Subcutaneous abdominal adipose tissue (tissue), 5 donors: Measurements from ENCODE around the gene PSMG3.

Experiments
- H3K27ac ChIP-seq: one replicate; pipeline ENCODE4 v1.7.0; 2013; ENCODE audit warnings: low read depth, mild to moderate bottlenecking, inconsistent platforms, low read length, moderate library complexity
- H3K27me3 ChIP-seq, 5 donors: one replicate each; pipeline ENCODE4 v1.7.0; 2013; ENCODE audit warnings: low read length in 5 of 5, inconsistent platforms in 1 of 5; ENCODE audit not compliant: control insufficient read depth in 5 of 5, insufficient read depth in 4 of 5
- H3K36me3 ChIP-seq, 5 donors: one replicate each; pipeline ENCODE4 v1.7.0; 2013; ENCODE audit warnings: low read length in 5 of 5; ENCODE audit not compliant: control insufficient read depth in 5 of 5, insufficient read depth in 5 of 5
- H3K4me1 ChIP-seq, 5 donors: one replicate each; pipeline ENCODE4 v1.7.0; 2013; ENCODE audit warnings: low read length in 5 of 5, mild to moderate bottlenecking in 3 of 5, moderate library complexity in 1 of 5; ENCODE audit not compliant: control insufficient read depth in 5 of 5, insufficient read depth in 5 of 5
- H3K4me3 ChIP-seq, 5 donors: one replicate each; pipeline ENCODE4 v1.7.0; 2013; ENCODE audit warnings: low read length in 5 of 5, low read depth in 1 of 5
- H3K9ac ChIP-seq, 5 donors: one replicate each; pipeline ENCODE4 v1.7.0; 2013; ENCODE audit warnings: low read length in 5 of 5, mild to moderate bottlenecking in 4 of 5, moderate library complexity in 3 of 5
- H3K9me3 ChIP-seq, 5 donors: one replicate each; pipeline ENCODE4 v1.7.0; 2013; ENCODE audit warnings: low read length in 5 of 5; ENCODE audit not compliant: control insufficient read depth in 5 of 5
- donor health status: healthy.
- donor health status: healthy.
- donor health status: healthy.
- donor health status: healthy.
- donor health status: healthy.

PSMG3 gene

GRCh38 chr7:1539882-1540775 lies 29.7 kb downstream of the PSMG3 start:
- Histone ChIP-seq H3K36me3 (peaks cover 0 to 54% (median 35%) of the 10 kb centered on the region in 5 donors), H3K27ac (no peak overlapping the region), H3K4me3 (no peak overlapping the region), H3K4me1 (peaks cover 3 to 48% (median 38%) of the 10 kb centered on the region in 5 donors), H3K27me3 (no peaks in the 10 kb centered on the region), H3K9ac (no peak overlapping the region), H3K9me3 (no peaks in the 10 kb centered on the region)

DNA sequence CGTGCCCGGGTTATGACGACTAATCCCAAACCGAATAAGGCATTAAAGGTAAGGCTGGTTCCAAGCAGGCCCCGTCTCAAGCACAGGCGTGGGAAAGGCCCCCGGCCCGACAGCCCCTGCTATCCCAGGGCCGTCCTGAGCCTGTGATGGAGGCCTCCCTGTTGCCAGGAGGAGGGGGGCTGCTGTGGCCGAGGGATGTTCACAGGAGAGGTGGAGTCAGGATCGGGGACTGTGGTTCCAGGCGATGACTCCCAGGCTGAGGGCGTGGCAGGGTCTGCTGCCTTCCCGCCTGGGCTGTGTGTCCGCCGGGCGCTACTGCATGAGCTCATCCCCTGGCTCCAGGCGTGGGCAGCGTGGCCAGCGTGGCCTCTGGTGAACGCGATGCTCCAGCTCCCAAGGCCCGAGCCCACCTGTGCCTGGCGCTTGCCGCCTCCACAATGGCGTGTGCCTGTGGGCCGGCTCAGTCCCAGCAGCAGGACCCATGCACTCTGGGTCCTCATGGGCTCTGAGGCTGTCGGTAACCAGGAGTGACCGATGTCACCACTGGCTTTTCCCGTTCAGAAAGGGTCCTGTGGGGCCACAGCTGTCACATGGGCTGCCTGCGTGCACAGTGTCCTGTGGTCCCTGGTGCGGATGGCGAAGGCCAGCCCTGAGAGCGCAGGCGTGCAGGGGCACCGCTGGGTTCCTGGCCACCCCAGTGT lies 30.5 kb downstream of the PSMG3 start:
- H3K4me1 ChIP-seq = peaks cover 3 to 50% (median 40%) of the 10 kb centered on the region in 5 donors

DNA sequence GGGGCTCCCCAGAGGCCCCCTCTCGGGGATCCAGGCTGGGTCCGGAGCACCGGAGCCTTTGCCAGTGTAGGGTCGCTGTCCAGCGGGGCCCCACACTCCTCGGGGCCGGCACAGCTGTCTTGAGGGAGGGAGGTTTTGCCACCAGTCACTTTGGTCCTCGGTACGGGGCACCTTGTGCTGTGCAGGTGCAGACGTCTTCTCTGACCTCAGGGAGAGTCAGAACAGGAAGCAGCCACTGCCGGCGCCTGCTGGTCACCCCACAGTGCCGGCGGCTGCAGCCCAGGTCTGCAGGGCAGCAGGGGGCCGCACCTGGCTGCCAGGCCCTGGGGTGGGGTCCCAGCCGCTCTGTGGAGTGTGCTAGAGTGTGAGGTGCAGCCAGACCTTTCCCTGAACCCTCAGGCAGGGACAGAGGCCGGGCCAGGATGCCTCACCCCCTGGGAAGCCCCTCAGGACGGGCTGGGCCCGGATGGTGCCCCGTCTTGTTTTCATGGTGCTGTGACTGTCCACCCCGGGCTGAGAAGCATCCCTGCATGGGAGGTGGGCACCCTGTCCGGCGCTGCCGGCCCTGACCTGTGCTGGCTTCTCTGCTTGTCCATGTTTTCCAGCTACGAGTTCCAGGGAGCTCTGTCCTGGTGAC lies 31.2 kb downstream of the PSMG3 start:
- Histone ChIP-seq H3K27ac (no peak overlapping the region), H3K9ac (no peak overlapping the region), H3K36me3 (peaks cover 0 to 48% (median 33%) of the 10 kb centered on the region in 5 donors)

More for the DNA sequence above, 30.5 kb downstream of the PSMG3 start:
- Histone ChIP-seq H3K9ac (no peak overlapping the region), H3K9me3 (no peaks in the 10 kb centered on the region), H3K27ac (no peak overlapping the region), H3K27me3 (no peaks in the 10 kb centered on the region), H3K4me3 (no peak overlapping the region), H3K36me3 (peaks cover 0 to 54% (median 33%) of the 10 kb centered on the region in 5 donors)

GRCh38 chr7:1537535-1538412 lies 32.1 kb downstream of the PSMG3 start:
- Histone ChIP-seq H3K9ac (peak overlapping the region; percentile 67 to 81 (median 68)), H3K4me1 (peaks cover 6 to 62% (median 52%) of the 10 kb centered on the region in 5 donors)

More for the DNA sequence above, 31.2 kb downstream of the PSMG3 start:
- Histone ChIP-seq H3K27me3 (no peaks in the 10 kb centered on the region), H3K4me1 (peaks cover 3 to 53% (median 44%) of the 10 kb centered on the region in 5 donors), H3K9me3 (no peaks in the 10 kb centered on the region), H3K4me3 (peak overlapping the region in 1 of 5 donors; percentile 68)

DNA sequence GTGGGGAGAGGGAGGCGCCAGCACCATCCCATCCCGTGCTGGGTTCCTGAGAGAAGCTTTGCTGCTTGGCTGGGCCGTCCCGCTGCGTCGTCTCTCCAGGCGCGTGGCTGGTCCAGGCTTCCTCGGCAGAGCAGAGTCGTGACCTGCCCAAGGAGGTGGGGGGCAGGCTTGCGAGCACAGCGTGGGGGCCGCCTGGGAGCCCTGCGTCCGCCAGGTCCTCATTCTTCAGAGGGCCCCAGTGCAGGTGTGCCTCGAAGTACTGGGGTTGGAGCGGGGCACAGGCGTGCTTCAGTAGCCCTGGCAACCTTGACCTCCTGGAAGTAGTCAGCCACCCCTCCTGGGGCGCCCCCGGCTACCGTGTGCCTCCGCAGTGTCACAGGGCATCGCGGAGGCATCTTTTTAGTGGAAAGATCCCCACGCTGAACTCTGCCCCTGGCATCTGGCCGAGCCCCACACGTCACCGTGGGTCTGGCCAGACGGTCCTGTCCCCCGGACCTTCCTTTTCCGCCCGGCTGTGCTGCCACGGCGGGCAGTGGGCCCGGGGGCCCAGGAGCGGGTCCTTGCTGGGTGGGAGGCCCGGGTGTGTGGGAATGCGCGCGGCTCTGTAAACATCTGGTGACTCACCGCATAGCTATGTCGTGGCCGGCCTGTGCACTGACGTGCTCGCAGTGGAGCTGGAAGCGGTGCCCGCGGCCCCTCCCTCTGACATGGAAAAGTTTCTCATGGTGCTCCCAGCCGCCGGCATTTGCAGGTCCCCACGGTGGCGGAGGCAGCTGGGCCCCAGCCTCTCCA lies 32.9 kb downstream of the PSMG3 start:
- H3K9ac ChIP-seq = peak overlapping the region; percentile 67 to 81 (median 68)
- peaks cover 6 to 70% (median 58%) of the 10 kb centered on the region in 5 donors for H3K4me1 ChIP-seq
- H3K27ac ChIP-seq = peak overlapping the region; percentile 86
- H3K9me3 ChIP-seq = no peaks in the 10 kb centered on the region
- peaks cover 0 to 39% (median 28%) of the 10 kb centered on the region in 5 donors for H3K36me3 ChIP-seq
- peak overlapping the region in 4 of 5 donors; percentile 62 to 73 (median 70) for H3K4me3 ChIP-seq
- H3K27me3 ChIP-seq = no peaks in the 10 kb centered on the region

More at GRCh38 chr7:1537535-1538412, 32.1 kb downstream of the PSMG3 start:
- Histone ChIP-seq H3K27ac (peak overlapping the region; percentile 86), H3K4me3 (peak overlapping the region in 4 of 5 donors; percentile 62 to 73 (median 70)), H3K36me3 (peaks cover 0 to 43% (median 33%) of the 10 kb centered on the region in 5 donors), H3K27me3 (no peaks in the 10 kb centered on the region), H3K9me3 (no peaks in the 10 kb centered on the region)

DNA sequence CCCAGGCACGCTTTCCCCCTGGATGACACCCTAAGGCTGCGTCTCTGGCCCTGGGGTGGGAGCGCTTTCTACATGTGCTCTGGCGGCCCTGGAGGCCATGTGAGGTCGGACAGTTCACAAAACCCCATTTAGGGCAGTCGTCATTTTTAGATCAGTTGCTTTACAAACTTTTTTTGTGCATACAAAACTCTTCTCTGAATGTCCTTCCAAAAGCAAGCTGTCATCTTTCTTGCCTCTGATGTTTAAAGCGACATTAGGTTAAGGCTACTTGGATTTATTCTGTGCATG lies 33.4 kb downstream of the PSMG3 start:
- Histone ChIP-seq H3K9me3 (no peaks in the 10 kb centered on the region), H3K4me1 (peaks cover 8 to 76% (median 64%) of the 10 kb centered on the region in 5 donors), H3K9ac (peak overlapping the region in 3 of 5 donors; percentile 64 to 80 (median 68)), H3K4me3 (peak overlapping the region in 3 of 5 donors; percentile 47 to 73 (median 68)), H3K27ac (peak overlapping the region; percentile 86), H3K27me3 (no peaks in the 10 kb centered on the region), H3K36me3 (peaks cover 0 to 34% (median 24%) of the 10 kb centered on the region in 5 donors)

DNA sequence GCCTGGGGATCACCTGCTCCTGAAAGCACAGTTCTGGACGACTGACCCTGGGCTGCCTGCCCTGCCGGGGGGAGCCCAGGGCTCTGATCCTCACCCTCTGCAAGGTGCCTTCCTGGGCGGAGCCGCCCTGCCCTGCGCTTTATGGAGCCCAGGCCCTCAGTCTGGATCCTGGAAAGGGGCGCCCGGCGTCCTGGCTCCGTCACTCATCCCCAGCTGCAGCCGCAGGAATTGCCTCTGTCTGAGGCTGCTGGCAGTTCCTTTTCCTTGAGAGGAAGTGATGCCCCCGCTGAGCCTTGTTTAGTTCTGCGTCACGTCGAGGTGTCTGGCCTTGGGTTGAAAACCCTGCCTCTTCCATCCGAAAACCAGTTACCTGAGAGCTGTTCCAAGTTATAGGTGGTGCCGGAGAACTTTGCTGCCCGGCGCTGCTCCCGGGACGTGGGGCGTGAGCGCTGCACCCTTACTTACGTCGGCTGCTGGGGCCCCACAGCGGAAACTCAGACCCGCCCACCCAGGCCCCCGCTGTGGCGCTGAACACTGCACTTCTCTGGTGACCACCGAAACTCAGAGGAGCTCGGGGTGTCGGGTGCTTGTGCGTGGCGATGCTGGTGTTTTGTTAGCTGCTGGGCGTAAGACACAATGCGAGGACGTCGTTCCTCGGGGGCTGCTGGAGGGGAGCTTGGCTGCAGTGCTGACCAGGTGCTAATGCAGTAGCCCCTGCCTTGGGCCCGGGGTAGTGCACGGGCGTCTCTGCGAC lies 34.0 kb downstream of the PSMG3 start:
- no peak overlapping the region for H3K9ac ChIP-seq
- H3K4me3 ChIP-seq = peak overlapping the region in 2 of 5 donors; percentile 68 to 73
- H3K27ac ChIP-seq = peak overlapping the region; percentile 86

DNA sequence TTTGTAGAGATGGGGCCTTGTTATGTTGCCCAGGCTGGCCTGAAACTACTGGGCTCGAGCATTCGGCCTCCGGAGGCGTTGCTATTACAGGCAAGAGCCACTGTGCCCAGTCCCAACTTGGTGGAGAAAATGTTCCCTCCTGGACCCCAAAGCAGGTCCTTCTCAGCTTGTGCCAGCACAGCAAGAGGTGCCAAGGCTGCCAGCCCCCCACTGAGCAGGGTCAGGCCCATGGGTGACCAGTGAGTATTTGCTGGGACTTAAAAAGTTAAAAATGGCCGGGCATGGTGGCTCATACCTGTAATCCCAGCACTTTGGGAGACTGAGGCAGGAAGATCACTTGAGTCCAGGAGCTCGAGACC lies 34.8 kb downstream of the PSMG3 start:
- H3K4me1 ChIP-seq = peaks cover 8 to 81% (median 66%) of the 10 kb centered on the region in 5 donors

More for the DNA sequence above, 34.0 kb downstream of the PSMG3 start:
- peaks cover 0 to 29% (median 18%) of the 10 kb centered on the region in 5 donors for H3K36me3 ChIP-seq
- no peaks in the 10 kb centered on the region for H3K9me3 ChIP-seq
- H3K4me1 ChIP-seq = peaks cover 8 to 79% (median 65%) of the 10 kb centered on the region in 5 donors
- H3K27me3 ChIP-seq = no peaks in the 10 kb centered on the region

More for the DNA sequence above, 34.8 kb downstream of the PSMG3 start:
- no peak overlapping the region for H3K9ac ChIP-seq
- no peak overlapping the region for H3K4me3 ChIP-seq
- no peaks in the 10 kb centered on the region for H3K9me3 ChIP-seq
- H3K27ac ChIP-seq = no peak overlapping the region
- H3K36me3 ChIP-seq = peaks cover 0 to 21% (median 11%) of the 10 kb centered on the region in 5 donors
- no peaks in the 10 kb centered on the region for H3K27me3 ChIP-seq
